Epidermal melanocyte (primary cell): ENCODE measurements around the gene DDIT4.

Experiments
- DNase-seq: peaks from one replicate; pipeline ENCODE4 v3.0.0; 2011; ENCODE audit warnings: low spot score; ENCODE audit not compliant: insufficient read length

The DDIT4 gene

DNA sequence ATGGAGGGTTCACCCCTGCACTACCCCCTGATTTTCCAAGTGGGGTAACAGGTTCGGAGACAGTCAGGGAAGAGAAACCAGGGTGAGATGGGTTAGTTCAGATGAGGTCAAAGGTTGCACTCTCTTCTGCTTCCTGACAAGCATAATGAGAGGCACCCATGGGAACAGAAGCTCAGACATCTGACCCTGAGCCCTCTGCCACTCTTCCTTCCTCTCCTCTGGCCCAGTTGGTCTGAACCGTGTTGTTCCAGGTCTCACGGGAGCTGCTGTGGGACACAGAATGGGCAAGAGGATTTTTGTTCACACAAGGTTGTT, 42.6 kb downstream of the DDIT4 start:
- no peak for DNase-seq

- no peak for DNase-seq
Observed at GRCh38 chr10:72316748-72317435, 43.2 kb downstream of the DDIT4 start.

- no peak for DNase-seq
Observed at GRCh38 chr10:72318418-72319262, 44.9 kb downstream of the DDIT4 start.

DNA sequence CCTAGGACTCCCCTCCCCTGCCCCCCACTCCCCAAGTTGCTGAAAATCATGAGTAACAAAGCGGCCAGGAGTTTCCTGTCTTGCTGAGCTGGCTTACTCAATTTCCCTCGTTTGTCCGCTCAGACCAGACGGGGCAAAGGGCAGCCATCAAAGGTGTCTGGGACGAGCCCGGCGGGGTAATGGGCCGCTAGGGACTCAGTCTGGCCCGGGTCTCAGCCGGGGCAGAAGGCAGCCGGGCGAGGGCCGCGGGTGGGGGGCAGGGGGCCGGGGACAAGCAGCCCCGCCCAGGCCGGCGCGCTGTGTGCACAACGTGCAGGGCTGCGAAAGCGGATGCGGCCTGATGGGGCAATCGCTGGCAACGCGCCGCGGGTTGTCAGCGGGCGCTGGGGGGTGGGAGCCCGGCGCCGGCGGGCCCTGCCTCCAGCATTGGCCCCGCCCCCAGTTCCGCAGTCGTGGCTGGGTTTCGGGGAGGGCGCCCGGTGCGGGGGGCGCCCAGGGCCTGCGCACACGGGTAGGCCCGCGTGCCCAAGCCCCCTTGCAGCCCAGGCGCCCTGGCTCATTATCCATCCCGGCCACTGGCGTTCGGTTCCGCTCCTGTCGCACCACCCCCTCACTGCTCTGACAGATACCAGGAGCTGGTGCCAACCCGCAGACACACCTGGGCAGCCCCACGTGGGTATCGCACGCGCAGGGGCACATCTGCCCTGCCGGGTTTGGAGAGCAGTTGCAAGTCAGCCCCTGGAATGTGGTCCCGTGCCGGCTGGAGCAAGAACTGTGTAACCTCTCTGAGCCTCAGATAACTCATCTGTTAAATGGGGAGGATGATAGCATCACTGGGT, 45.9 kb downstream of the DDIT4 start:
- peak; percentile 88 for DNase-seq

DNA sequence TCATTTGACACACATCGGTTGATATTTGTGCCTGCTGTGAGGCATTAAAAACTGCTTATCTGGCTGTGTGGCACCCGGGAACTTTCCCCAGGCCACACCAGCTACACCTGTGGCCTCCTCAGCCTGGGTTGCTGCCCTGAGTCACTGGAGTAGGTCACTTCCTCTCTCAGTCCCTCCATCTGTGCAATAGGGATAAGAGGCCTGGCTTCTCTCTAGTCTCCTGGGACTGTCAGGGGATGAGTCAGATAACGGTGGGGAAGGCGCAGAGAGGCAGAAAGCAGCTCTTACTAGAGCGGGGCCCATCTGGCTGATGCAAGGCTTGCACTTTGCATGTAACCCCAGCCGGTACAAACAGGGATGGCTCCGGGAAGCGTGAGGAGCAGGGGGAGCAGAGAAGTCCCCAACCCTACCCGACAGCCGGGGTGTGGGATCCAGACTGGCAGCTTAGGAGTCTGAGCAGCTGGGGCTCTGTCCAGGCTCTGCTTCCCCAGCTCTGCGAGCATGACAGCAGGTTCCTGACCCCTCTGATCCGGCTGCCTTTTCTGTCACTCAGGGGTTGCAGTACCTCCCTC, 47.0 kb downstream of the DDIT4 start:
- DNase-seq, result peak; percentile 87

DNA sequence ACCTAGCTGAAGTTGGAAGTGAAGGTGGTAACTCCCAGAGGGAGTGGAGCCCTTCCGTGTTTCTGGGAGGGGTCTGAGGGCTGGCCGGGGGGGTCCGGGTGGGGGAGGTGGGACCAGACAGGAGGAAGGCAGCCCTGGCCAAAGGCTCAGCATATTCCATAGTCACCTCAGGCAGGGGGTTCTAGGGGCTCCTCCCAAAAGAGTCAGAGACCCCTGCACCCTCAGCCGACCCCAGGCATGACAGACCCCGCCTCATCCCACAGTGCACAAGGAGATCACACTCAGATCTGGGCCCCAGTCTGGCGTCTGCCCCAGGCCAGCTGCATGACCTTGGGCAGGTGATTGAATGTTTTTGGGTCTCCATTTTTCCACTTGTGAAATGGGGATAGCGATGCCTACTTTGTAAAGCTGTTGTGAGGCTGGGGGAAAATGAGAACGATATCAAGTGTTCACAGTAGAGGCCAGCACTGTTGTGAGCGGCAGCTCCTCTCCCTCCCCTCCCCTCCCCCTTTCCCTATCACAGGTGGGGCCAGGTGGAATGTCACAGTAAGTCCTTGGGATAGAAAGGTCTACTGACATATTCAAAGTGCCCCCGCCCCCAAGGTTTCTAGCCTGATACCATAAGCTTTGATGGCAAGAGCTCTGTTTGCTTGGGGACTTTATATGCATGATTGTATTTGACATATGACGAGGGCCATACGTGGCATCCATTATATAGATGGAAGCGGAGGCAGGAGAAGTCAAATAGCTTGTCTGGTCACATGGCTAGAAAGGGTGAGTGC, 47.7 kb downstream of the DDIT4 start:
- DNase-seq, result no peak

GRCh38 chr10:72322030-72322279, 48.2 kb downstream of the DDIT4 start:
- no peak for DNase-seq

GRCh38 chr10:72322280-72323058, 48.7 kb downstream of the DDIT4 start:
- no peak for DNase-seq

DNA sequence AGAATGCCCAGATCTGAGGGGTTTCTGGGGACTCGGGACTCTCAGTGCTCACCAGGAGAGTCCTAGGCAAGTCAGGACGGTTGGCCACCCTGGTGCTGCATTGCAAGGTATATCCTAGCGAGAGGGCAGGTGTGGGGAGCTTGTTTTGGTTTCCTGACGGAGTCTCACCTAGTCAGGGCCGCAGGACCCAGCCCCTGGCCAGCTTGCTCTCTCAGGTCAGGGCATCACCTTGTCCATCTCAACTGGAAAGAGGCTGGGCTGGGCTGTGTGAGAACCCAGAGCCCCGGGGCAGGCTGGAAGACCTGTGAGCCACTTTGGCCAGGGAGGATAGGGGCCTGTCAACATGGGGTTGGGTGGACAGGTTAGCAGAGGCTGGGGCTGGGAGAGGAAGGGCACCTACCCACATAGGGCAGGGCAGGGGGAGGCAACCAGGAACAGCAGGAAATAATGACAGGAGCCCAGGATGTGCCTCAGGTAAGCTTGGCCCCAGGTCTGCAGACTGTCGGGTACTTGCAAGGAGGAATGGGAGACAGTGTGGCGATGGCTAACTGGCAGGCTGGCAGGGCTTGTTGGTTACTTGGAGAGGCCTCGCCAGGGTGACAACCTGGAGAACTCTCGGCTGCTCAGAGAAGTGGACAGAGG, 49.5 kb downstream of the DDIT4 start:
- no peak for DNase-seq

- no peak for DNase-seq
Observed at GRCh38 chr10:72323771-72324191, 50.1 kb downstream of the DDIT4 start.
